HepG2 (cell line): Measurements from ENCODE around the gene MAP2K5. TPM values are rescaled to one million over a fixed set of nuclear protein-coding genes. Genes with fewer than 3 reads are reported as not detected.

Experiments
- MLXIP ChIP-seq: sonication (generic); formaldehyde crosslinking; IDR thresholded peaks from 2 replicates; pipeline ENCODE4 v1.9.0; 2021; ENCODE audit warnings: missing genetic modification reagents, borderline replicate concordance
- NFE2L2 ChIP-seq: fragments of 150-350 bp; IDR thresholded peaks from 2 replicates; pipeline ENCODE4 v1.6.1; 2014; ENCODE audit warnings: low read length
- SETDB1 ChIP-seq: sonication (generic); formaldehyde crosslinking; IDR thresholded peaks from 2 replicates; pipeline ENCODE4 v1.5.1; 2020; ENCODE audit warnings: missing genetic modification reagents, mild to moderate bottlenecking, borderline replicate concordance
- TARDBP ChIP-seq: sonication (generic); formaldehyde crosslinking; IDR thresholded peaks from 2 replicates; pipeline ENCODE4 v1.8.0; 2022; ENCODE audit warnings: mild to moderate bottlenecking, missing genetic modification reagents
- ZNF12 ChIP-seq: sonication (generic); formaldehyde crosslinking; IDR thresholded peaks from 2 replicates; pipeline ENCODE4 v1.5.0; 2020; ENCODE audit warnings: missing genetic modification reagents
- ZNF691 ChIP-seq: sonication (generic); formaldehyde crosslinking; IDR thresholded peaks from 2 replicates; pipeline ENCODE4 v1.4.0; 2020; ENCODE audit warnings: missing genetic modification reagents, low read depth, mild to moderate bottlenecking, borderline replicate concordance
- ZSCAN25 ChIP-seq: sonication (generic); formaldehyde crosslinking; IDR thresholded peaks from 2 replicates; pipeline ENCODE4 v1.8.0; 2022; ENCODE audit warnings: mild to moderate bottlenecking, missing genetic modification reagents
- polyA plus RNA-seq, 8 experiments: library from polyadenylated mRNA; depleted of rRNA in 3 of 8; stranded (reverse) in 7 of 8; unstranded in 1 of 8; fragments of >200 nt; fragmentation: Illumina TruSeq in 4 of 8; extraction: Trizol in 4 of 8; gene quantifications; 2 replicates each; pipeline versions ENCODE4 v1.2.1 to v1.2.3, GENCODE V29; 2011 to 2016; ENCODE audit warnings: low read depth in 4 of 8, missing spikeins in 1 of 8, mixed read lengths in 1 of 8; ENCODE audit not compliant: insufficient read depth in 1 of 8
- total RNA-seq, 5 experiments: library from RNA; depleted of rRNA; stranded (reverse); fragments of >200 nt; fragmentation: Illumina TruSeq; extraction: Trizol; gene quantifications; 2 replicates each; pipeline ENCODE4 v1.2.3, GENCODE V29; 2016; ENCODE audit warnings: low read depth in 1 of 5
- TF ChIP-seq, protein P1 (sequence below): sonication (generic); formaldehyde crosslinking; IDR thresholded peaks from 2 replicates; pipeline ENCODE4 v1.4.0; 2020; ENCODE audit warnings: missing genetic modification reagents

MAP2K5 gene
- total and polyA plus RNA-seq, 2 of the 13 experiments (the other 11 are each of a cell fraction or from before 2014, with no cell fraction given) = 4.0 to 4.3 TPM

DNA sequence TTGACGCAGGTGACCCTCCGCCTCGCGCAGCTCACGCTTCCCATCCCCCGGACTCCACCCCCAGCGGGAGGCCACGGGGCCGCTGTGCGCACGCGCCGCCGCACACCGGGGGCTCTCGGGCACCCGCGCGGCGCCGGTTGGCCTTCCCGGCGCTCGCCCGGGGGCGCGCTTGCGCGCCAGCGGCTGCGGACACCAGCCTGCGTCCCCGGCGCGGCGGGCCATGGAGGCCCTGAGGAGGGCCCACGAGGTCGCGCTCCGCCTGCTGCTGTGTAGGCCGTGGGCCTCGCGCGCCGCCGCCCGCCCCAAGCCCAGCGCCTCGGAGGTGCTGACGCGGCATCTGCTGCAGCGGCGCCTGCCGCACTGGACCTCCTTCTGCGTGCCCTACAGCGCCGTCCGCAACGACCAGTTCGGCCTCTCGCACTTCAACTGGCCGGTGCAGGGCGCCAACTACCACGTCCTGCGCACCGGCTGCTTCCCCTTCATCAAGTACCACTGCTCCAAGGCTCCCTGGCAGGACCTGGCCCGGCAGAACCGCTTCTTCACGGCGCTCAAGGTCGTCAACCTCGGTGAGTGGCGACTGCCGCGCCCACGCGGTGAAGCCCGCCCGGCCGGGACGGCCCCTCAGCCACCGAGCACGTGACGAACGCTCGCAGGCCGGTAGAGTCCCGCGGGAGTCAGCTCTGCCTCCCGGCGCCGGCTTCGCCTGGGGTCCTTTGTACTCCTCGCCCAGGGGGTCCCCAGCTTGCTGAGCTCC is 21.3 kb upstream of the MAP2K5 start, which contains the start of gene C15orf61 (continued):
- TF ChIP-seq, protein P1, sequence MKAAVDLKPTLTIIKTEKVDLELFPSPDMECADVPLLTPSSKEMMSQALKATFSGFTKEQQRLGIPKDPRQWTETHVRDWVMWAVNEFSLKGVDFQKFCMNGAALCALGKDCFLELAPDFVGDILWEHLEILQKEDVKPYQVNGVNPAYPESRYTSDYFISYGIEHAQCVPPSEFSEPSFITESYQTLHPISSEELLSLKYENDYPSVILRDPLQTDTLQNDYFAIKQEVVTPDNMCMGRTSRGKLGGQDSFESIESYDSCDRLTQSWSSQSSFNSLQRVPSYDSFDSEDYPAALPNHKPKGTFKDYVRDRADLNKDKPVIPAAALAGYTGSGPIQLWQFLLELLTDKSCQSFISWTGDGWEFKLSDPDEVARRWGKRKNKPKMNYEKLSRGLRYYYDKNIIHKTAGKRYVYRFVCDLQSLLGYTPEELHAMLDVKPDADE (CRISPR knock-in tag) = peak; percentile 62; the same call in 1 of the 2 replicates
- TF ChIP-seq NFE2L2 = no peak
- 0 out of 2 replicates have a peak, but pooled peaks have one; percentile 25 for TF ChIP-seq TARDBP
- TF ChIP-seq ZNF691 = peak; percentile 92; the same call in 1 of the 2 replicates
- TF ChIP-seq SETDB1 = no peak
- TF ChIP-seq ZNF12 (CRISPR knock-in tag) = 0 out of 2 replicates have a peak, but pooled peaks have one; percentile 9
- TF ChIP-seq MLXIP (CRISPR knock-in tag) = peak; percentile 87
- peak; percentile 27; the same call in 1 of the 2 replicates for TF ChIP-seq ZSCAN25 (CRISPR knock-in tag)
